ENCODE data around the gene HYI.

GRCh38 chr1:43448955-43449707 lies 4.6 kb downstream of the HYI start:
- no peak for TF ChIP-seq ZNF274 (IDR thresholded peaks at IDR 0.05; ENCODE audit: low read depth, low read length)
- no peak for TF ChIP-seq YY1 (IDR thresholded peaks at IDR 0.05; ENCODE audit: insufficient read depth, insufficient read length)
- TF ChIP-seq SUZ12 (IDR thresholded peaks at IDR 0.05; ENCODE audit: extremely low read depth, insufficient read depth, insufficient read length) = no peak
